Measurements from ENCODE around the gene ZNF513.

Gene ZNF513

GRCh38 chr2:27420996-27421395 is 40.5 kb upstream of the ZNF513 start:
- no peak for ATAC-seq

DNA sequence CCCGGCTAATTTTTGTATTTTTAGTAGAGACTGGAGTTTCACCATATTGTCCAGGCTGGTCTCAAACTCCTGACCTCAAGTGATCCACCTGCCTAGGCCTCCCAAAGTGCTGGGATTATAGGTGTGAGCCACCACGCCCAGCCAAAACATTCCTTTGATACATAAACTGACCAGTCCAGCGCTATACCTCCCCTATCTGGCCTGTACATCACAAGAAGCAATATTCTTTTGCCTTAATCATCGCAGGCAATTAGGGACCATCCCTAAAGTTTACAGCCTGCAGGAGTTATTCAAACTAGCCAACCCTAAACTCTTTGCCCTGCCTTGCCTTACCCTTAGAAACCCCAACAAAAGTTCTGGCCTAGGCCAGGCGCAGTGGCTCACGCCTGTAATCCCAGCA is 35.6 kb upstream of the ZNF513 start:
- ATAC-seq = no peak
- no peak for TF ChIP-seq ARNTL (CRISPR knock-in tag; IDR thresholded peaks at IDR 0.05; ENCODE audit: borderline replicate concordance, low read depth)
- no peak for TF ChIP-seq ZFP3 (CRISPR knock-in tag; IDR thresholded peaks at IDR 0.05)
- TF ChIP-seq ZNF565 (CRISPR knock-in tag; conservative IDR thresholded peaks at IDR 0.05; ENCODE audit: low read depth) = no peak
- no peak for TF ChIP-seq ISL1 (CRISPR knock-in tag; IDR thresholded peaks at IDR 0.05)
- no peak for TF ChIP-seq CSRNP3 (CRISPR knock-in tag; IDR thresholded peaks at IDR 0.05)
- TF ChIP-seq, protein P1, sequence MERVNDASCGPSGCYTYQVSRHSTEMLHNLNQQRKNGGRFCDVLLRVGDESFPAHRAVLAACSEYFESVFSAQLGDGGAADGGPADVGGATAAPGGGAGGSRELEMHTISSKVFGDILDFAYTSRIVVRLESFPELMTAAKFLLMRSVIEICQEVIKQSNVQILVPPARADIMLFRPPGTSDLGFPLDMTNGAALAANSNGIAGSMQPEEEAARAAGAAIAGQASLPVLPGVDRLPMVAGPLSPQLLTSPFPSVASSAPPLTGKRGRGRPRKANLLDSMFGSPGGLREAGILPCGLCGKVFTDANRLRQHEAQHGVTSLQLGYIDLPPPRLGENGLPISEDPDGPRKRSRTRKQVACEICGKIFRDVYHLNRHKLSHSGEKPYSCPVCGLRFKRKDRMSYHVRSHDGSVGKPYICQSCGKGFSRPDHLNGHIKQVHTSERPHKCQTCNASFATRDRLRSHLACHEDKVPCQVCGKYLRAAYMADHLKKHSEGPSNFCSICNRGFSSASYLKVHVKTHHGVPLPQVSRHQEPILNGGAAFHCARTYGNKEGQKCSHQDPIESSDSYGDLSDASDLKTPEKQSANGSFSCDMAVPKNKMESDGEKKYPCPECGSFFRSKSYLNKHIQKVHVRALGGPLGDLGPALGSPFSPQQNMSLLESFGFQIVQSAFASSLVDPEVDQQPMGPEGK (CRISPR knock-in tag; IDR thresholded peaks at IDR 0.05; ENCODE audit: borderline replicate concordance) = no peak
- TF ChIP-seq CSDC2 (CRISPR knock-in tag; IDR thresholded peaks at IDR 0.05) = no peak
- TF ChIP-seq BACH2 (CRISPR knock-in tag; IDR thresholded peaks at IDR 0.05; ENCODE audit: borderline replicate concordance) = no peak
- no peak for TF ChIP-seq ZNF70 (CRISPR knock-in tag; IDR thresholded peaks at IDR 0.05)
- no peak for TF ChIP-seq ESRRG (CRISPR knock-in tag; IDR thresholded peaks at IDR 0.05)

More at GRCh38 chr2:27420996-27421395, 40.5 kb upstream of the ZNF513 start:
- TF ChIP-seq CSDC2 (CRISPR knock-in tag; IDR thresholded peaks at IDR 0.05) (no peak), ESRRG (CRISPR knock-in tag; IDR thresholded peaks at IDR 0.05) (no peak), SNAI2 (CRISPR knock-in tag; IDR thresholded peaks at IDR 0.05) (no peak), TOX (CRISPR knock-in tag; IDR thresholded peaks at IDR 0.05; ENCODE audit: borderline replicate concordance) (no peak), BACH2 (CRISPR knock-in tag; IDR thresholded peaks at IDR 0.05; ENCODE audit: borderline replicate concordance) (no peak), ZC3H10 (CRISPR knock-in tag; IDR thresholded peaks at IDR 0.05) (no peak), ZNF70 (CRISPR knock-in tag; IDR thresholded peaks at IDR 0.05) (no peak), RARB (CRISPR knock-in tag; IDR thresholded peaks at IDR 0.05) (no peak)
- TF ChIP-seq, protein P2, sequence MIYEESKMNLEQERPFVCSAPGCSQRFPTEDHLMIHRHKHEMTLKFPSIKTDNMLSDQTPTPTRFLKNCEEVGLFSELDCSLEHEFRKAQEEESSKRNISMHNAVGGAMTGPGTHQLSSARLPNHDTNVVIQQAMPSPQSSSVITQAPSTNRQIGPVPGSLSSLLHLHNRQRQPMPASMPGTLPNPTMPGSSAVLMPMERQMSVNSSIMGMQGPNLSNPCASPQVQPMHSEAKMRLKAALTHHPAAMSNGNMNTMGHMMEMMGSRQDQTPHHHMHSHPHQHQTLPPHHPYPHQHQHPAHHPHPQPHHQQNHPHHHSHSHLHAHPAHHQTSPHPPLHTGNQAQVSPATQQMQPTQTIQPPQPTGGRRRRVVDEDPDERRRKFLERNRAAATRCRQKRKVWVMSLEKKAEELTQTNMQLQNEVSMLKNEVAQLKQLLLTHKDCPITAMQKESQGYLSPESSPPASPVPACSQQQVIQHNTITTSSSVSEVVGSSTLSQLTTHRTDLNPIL (CRISPR knock-in tag; IDR thresholded peaks at IDR 0.05; ENCODE audit: low read depth) = no peak
- TF ChIP-seq, protein P3, sequence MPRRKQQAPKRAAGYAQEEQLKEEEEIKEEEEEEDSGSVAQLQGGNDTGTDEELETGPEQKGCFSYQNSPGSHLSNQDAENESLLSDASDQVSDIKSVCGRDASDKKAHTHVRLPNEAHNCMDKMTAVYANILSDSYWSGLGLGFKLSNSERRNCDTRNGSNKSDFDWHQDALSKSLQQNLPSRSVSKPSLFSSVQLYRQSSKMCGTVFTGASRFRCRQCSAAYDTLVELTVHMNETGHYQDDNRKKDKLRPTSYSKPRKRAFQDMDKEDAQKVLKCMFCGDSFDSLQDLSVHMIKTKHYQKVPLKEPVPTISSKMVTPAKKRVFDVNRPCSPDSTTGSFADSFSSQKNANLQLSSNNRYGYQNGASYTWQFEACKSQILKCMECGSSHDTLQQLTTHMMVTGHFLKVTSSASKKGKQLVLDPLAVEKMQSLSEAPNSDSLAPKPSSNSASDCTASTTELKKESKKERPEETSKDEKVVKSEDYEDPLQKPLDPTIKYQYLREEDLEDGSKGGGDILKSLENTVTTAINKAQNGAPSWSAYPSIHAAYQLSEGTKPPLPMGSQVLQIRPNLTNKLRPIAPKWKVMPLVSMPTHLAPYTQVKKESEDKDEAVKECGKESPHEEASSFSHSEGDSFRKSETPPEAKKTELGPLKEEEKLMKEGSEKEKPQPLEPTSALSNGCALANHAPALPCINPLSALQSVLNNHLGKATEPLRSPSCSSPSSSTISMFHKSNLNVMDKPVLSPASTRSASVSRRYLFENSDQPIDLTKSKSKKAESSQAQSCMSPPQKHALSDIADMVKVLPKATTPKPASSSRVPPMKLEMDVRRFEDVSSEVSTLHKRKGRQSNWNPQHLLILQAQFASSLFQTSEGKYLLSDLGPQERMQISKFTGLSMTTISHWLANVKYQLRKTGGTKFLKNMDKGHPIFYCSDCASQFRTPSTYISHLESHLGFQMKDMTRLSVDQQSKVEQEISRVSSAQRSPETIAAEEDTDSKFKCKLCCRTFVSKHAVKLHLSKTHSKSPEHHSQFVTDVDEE (CRISPR knock-in tag; IDR thresholded peaks at IDR 0.05) = no peak

GRCh38 chr2:27412419-27413152 is 32.1 kb upstream of the ZNF513 start:
- ATAC-seq = no peak
- no peak for TF ChIP-seq ZFP30 (CRISPR knock-in tag; IDR thresholded peaks at IDR 0.05)
- TF ChIP-seq CSRNP3 (CRISPR knock-in tag; IDR thresholded peaks at IDR 0.05) = no peak
- TF ChIP-seq SNAI2 (CRISPR knock-in tag; IDR thresholded peaks at IDR 0.05) = no peak
- no peak for TF ChIP-seq ZNF565 (CRISPR knock-in tag; conservative IDR thresholded peaks at IDR 0.05; ENCODE audit: low read depth)
- TF ChIP-seq TOX (CRISPR knock-in tag; IDR thresholded peaks at IDR 0.05; ENCODE audit: borderline replicate concordance) = no peak
- no peak for TF ChIP-seq GLIS3 (CRISPR knock-in tag; IDR thresholded peaks at IDR 0.05)
- TF ChIP-seq ZFP3 (CRISPR knock-in tag; IDR thresholded peaks at IDR 0.05) = no peak
- no peak for TF ChIP-seq ZC3H10 (CRISPR knock-in tag; IDR thresholded peaks at IDR 0.05)

Measured in SK-N-SH treated with all-trans-retinoic acid at 6 μM for 48 hours (cell line).